Amniotic epithelial cell (primary cell): Measurements from ENCODE around the gene DTNA.

Source experiments
- DNase-seq: peaks from one replicate; pipeline ENCODE4 v3.0.0-alpha.2; 2010; ENCODE audit warnings: low read depth

Gene DTNA

DNA sequence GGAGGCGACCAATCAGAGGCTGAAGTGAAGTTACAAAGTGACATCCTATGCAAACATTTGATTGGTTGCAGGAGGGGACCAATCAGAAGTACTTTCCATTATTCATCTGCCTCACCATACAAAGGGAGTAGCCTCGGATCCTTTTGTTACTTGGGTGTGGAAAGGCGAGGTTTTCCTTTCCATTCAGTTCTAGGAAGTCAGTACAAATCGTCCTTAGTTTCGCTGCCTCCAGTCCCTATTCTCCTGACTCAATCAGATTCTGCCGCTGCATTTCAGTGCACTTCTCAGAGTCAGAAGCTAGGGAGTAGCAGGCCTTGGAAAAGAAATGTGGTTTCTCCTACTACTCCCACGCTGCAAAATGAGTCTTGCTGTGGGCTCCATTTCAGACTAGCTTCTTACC, 149.4 kb downstream of the DTNA start:
- peak; percentile 55 for DNase-seq

DNA sequence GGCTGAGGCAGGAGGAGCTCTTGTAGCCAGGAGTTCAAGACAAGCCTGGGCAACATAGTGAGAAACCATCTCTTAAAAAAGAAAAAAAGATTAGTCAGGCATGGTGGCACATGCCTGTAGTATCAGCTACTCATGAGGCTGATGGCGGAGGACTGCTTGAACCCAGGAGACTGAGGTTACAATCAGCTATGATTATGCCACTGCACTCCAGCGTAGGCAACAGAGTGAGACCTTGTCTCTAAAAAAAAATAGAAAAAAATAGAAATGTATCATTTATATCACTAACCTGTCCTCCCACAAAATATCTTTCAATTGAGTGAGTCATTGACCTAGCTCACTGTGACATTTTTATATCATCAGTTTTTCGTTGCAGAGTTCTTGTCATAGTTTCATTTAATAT, 152.5 kb downstream of the DTNA start:
- no peak for DNase-seq

DNA sequence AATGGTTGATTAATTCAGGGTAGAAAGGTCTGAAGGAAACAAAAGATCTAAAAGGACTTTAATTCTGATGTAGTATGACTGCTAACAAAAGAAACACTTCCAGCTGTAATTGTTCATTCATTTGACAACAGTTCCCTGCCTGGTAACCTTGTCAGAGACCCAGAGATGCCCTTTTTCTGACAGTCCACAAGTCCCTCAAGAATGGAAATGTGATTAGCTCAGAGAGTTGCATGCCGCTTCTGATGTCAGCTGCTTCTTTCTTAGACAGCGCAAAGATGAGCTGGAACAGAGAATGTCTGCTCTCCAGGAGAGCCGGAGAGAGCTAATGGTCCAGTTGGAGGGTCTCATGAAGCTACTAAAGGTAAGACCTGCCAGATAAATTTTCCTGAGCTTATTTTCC, 153.6 kb downstream of the DTNA start:
- DNase-seq: no peak

DNA sequence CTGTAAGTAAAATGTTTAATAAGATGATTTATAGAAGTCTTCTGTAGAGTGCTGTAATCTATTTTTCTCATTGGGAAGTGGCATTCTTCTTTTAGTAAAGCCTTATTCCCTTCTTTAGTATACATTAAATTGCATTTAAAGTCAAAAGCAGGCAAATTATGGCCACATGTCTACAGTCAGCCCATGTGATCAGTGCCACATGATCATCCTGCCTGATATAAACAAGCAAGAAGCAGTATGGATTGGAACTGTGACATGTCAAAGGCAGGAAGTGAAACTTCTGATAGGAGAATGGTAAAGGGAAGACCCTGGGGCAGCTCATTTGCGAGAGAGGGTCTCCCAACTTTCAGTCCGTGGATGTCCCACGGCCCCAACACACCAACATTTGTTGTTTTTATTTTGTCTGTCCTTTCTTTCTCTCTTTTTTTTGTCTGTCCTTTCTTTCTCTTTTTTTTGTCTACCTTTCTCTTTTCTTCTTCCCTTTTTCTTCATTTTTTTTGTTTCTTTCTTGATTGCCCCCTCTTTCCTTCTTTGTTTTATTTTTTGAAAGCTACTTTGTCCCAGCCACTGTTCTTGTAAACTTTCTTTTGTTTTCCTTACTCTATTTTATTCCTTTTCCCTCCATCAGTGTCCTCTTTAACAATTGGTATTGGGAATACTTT, 154.9 kb downstream of the DTNA start:
- DNase-seq: no peak

DNA sequence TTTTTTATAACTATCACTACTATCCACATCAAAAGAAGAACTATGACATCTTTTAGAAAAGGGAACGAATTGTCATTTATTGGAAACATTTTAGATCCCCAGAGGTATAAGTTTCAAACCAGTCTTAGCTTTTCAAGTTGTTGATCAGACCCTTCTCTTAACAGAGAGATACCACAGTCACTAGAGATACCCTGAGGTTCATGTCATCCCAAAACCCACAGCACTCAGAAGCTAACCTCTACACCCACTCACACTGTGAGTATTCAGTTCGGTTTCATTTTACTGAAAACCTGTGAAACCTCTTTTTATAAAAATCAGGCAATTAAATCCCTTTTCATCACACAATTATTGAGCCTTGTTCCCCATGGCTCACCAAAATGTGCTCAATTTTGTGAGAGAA, 156.2 kb downstream of the DTNA start:
- no peak for DNase-seq

DNA sequence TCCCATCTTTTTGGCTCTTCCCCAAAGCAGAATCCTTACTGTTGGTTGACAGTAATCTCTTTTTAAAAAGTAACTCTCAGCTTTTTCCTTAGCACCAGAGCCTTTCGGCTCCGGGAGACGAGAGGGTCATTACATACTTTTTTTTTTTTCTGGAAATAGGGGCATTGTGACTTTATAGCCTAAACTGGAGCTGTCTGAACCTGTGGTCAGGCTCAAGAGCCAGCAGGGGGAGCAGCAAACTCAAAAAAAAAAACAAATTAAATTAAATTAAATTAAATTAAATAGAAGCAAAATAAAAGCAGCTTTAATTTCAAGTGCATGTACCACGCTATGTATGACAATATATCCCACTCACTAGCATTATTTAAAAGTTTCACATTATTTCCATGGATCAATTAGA, 156.6 kb downstream of the DTNA start:
- no peak for DNase-seq

DNA sequence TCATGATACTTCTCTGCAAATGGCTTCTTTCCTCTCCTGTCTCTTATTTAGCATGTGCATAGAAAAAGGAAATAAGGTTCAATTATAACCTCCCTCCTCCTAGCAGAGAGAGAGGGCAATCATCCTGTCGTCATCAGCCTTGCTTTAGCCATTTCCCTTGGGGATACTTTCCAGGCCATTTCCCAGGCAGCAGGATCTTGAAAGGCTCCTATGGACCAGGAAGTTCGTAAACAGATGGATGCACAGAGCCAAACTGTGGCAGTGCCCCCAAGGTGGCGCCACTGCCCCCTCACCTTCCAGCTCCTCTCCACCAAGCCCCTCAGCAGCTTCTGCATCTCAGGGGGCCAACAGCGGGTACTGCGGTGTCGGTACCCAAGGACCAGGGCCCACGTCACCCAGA, 157.4 kb downstream of the DTNA start:
- DNase-seq: no peak

DNA sequence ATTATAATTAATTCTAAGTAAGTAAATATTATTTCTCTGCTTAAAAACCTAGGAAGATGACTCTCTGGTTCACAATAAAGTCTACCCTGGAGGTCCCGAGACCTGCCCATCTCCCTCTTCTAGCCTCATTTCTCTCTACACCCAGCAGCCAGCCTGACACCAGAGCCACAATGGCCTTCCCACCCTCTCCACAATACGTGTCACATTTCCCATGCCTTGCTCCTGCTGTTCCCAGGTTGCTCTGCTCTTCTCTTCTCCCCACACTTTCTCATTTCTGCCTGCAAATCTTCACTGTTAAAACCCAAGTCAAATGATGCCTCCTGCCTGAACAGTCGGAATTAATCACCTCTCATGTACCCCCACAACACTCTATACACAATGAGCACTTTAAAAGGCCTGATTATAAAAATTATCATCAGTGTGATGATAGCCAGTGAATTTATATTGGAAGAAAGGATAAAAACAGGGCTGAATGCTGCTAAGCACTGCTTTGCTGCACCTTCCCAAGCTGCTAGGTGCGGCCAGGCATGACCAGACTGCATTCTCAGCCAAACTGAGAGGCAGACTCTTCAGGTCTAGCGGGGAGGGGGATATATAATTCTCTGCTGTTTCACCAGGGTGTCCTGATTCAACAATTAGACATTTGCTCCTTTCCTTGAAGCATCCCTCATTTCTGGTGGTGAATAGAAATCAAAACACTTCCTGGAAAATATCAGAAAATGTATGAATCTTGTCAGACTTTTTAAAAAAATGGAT, 160.6 kb downstream of the DTNA start:
- no peak for DNase-seq

DNA sequence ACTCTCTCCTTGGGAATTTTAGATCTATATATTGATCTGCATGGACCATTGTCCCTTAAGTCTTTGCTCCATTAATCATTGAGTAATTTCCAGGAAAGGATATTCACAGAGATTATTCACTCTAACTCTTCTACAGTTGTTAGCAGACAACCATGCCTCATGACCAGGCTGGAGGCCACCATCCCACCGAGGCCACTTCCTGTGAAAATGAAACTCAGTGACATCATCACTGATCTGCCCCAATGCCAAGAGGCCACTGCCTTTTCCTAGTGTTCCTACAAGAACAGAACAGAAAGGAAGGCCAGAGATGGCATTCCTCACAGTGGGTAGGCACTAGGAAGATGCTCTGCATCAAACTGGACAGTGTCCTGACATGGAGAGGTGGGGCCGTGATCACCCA, 161.3 kb downstream of the DTNA start:
- no peak for DNase-seq

DNA sequence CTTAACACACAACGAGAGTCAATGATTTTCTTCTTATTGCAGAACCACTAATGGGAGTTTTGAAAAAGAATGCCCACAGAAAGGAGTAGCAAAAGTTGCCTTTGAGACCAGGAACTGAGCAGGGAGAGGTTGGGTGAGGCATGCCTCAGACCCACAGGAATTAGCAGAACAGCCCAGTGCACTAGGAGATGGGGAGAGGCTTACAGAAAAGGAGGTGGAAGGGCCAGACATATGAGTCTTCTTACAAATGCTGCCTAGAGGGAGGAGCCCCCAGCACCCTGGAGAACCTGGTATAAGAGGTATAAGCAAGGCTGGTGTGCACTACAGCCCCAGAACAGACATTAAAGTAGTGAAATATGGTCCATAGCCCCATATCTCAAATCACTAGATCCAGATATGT, 162.0 kb downstream of the DTNA start:
- DNase-seq: no peak

DNA sequence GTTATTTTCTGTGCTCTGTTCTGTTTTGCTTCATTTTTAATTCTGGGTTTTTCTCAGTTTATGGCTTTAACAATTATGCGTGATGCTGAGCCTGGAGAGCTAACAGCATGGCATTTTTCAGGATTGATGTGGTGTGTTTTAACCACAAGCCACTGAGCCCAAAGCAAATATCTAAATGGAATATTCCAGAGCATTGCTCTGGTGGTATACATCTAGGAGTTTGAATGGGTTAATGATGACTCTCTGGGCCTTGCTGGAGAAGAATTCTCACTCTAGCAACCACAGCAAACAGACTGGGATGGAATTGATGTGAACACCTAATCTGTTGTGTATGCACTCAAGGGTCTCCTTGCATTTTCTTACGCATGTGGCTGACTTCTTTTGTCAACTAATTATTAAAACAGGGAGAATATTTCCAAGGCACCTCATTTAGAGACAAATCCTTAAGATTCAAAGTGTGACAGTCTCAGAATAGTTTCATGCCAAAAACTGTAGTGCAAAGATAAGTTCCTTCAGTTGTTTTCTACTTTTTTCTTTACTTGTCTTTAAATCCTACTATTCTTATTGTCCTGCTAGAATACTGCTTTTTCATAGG, 164.0 kb downstream of the DTNA start:
- DNase-seq: peak; percentile 35

DNA sequence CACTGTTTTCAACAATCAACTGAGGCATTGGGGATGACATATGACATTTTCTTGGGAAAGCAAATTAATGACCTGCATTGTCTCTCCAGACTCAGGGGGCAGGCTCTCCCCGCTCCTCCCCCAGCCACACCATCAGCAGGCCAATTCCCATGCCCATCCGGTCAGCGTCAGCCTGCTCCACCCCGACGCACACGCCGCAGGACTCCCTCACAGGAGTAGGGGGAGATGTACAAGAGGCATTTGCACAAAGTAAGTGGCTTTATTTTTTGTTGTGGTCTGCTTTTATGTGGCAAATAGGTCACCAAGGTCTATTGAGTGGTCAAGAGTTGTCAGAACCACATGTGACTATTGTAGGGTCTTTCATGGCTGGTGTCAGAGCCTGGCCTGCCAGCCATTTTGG, 165.1 kb downstream of the DTNA start:
- no peak for DNase-seq

DNA sequence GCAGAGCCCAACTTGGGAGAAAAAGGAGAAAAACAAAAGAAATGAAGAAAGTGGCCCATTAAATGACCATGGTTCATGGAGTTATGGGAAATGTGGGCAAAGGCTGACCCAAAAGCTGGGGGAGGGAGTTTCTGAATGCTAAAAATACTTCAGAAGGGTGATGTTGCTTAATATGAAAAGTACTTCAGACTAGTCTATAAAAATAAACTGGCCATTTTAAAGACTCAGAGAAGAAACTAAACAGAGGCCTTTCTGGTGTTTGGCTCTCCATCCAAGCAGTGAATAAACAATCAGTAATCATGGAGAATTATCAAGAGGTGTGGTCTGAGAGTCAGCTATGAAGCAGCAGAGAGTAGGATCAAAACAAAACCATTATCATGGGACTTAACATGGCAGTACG, 170.3 kb downstream of the DTNA start:
- DNase-seq: no peak

DNA sequence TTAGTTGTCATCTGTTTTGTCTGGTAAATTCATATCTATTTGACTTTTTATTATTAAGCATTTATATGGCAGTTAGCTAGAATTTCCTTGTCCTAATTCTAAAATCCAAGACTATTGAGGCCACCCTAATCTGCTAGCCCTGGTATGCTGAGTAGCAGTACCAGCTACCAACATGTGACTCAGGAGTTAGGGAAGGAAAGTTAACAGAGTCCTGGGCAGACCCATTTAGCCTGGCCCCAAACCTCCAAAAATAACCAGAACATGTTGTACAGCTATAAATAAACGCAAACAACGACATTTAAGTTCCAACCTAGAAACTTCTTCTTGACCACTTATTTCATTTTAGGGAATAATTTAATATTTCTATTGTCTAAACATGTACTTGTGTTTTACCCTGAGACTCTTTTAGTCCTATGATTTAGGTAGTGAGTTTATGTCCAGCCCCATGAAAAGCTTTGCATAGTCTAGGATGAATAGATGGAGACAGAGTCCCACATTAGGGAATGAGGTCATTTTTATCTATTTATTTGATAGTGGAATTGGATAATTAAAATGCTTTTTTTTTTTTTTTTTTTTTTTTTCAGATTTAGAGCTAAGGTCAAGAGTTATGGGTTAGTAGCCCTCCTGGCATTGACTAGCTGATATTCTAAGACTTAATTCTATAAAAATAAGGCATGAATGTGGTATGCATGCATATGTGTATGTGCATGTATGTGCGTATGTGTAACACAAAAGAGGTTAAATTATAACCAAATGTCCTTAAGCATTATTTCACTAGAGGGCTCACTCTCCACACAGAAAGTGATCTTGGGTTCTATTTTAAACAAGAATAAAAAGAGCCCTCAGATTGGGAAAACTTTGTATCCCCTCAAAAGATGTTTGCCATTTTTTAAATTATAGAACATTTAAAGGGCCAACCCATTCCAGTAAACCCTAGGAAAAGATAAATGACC, 171.1 kb downstream of the DTNA start:
- DNase-seq: peak; percentile 27

DNA sequence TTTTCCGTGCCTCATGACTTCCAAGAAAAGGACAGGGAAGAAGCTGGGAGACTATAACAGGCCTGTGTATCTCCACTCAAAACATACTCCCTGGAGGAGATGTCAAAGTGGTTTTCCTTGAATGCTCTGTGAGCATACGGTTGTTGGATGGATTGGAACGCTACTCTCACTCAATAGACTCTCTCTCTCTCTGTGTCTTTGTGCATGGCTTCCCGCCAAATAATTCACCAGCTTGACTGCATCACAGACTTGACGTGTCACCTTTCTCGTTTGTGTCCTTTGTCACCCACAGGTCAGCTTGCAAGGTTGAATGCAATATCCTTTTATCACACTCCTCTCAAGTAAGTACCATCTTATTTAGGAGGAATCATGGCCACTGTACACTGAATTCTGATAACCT, 174.3 kb downstream of the DTNA start:
- DNase-seq: no peak

DNA sequence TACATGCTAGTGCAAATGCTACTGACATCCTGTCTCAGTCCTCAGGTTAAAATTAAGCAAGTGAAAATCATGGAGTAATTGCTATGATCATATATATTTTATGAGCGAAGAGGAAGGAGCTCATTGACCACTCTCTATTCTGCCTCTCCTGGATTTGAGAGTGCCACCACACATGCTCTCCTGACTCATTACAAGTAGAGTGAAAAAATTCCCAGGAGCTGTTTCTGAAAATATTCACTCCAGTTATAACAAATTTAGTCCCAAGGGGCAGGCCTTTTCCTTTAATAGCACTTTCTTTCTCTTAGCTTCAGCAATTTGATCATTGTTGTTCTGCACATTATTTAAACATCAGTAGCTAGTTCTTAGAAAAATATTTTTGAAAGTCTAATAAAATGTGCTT, 176.1 kb downstream of the DTNA start:
- no peak for DNase-seq

DNA sequence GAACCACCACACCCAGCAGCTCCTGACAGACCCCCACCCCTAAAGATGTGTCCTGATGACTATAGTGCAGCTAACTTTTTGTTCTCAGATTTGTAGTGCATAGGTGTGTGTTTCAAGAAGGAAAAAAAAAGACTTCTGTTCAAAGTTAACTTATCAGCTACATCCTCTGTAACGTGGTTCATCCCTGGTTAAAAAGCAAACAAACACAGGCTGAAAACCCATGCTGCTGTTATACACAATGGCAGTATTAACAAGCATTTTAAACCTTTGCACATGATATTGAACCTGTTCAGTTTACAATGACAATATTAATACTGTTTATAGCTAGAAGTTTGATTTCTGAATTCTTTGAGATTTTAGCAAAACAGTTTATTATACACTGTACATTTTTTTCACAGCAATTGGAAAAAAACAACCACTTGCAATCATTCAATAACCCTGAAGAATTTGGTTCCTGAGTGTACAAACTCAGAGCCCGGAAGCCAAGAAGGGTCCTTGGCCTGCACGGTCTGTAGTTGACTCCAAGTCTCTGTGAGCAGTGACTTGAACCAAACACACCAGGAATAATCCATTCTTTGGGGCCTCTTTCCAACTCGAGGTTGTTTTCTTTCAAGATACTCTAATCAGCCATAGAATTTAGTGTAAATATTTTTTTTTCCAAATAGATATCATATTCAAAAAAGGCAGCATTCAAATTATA, 177.9 kb downstream of the DTNA start:
- DNase-seq: no peak

DNA sequence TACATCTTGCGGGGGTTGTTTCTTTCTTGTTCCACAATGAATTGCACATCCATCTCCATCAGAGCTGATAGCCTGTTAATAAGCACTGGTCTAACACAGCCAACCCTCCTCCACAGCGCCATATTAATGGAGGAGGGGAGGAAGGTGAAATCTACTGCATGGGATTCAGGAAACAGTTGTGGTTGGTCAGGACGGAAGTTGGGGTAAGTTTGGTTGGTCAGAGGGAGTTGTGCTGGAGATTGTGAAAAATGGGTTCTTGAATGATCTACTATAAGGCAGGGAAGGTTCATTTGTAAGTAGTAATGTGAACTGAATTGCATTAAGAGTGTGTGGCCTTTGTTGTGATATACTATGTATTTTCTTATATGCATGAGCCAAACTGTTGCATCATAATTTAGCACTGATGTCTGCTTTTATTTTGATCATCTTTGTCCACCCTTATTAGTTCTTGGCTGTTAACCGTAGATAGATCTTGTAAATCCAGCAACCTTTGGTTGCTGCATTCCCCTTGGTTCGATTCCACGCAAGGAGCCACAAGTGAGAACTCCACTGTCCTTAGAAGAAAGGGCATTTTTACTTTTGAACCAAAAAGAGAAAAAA, 180.5 kb downstream of the DTNA start:
- no peak for DNase-seq

DNA sequence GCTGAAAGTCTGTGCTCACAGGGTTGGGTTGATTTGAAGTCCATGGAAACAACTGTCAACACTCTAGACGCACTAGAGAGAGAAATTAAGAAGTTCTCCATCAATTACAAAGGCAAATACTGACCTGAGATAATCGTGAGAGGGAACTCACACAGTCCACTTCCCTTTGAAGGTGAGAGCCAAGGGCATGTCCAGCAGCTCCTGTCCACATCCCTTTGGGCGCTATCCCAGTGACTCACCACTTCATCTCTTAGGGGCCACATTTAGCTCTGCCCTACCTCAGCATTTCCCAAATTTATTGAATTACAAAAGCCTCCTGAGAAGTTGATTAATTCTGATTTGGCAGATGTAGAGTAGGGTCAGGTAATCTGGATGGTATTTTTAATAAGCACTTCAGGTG, 182.3 kb downstream of the DTNA start:
- no peak for DNase-seq

DNA sequence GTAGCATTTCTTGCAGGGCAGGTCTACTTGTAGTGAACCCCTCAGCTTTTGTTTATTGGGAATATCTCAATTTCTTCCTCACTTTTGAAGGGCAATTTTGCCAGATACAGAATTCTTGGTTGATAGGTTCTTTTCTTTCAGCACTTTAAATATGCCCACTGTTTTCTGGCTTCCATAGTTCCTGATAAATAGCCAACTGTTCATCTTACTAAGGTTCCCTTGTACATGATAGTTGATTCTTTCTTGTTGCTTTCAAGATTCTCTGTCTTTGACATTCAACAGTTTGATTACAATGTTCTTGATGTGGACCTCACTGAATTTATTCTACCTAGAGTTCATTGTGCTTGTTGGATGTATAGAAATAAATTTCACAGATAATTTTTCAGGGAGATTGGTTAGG, 183.1 kb downstream of the DTNA start:
- DNase-seq: no peak

DNA sequence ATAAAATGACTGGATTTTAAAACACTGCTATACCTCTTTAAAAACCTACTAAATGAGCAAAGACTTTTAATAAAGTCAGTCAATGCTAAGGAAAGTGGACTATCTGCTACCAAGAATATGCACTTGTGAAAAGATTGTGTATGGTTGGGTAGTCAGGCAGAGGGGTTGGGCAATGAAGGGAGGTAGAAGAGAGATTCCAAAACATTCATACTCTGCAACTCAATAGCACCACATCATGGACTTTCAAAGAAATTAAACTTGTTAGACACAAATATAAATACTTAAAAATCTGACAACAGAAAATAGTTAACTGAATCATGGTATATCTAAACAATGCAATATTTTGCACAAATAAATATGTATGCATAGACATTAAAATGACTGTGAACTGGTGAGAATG, 191.2 kb downstream of the DTNA start:
- DNase-seq: peak; percentile 48
